Measurements from ENCODE around the gene GNB2.

Gene GNB2

GRCh38 chr7:100691676-100692577 is 18.4 kb downstream of the GNB2 start:
- H3K4me2 ChIP-seq (ENCODE audit: low read length) = peak overlapping the region; percentile 79
- H3K4me1 ChIP-seq (ENCODE audit: control insufficient read depth, low read length) = peaks cover 47% of the 10 kb centered on the region

GRCh38 chr7:100692578-100692961 is 19.0 kb downstream of the GNB2 start:
- Histone ChIP-seq H3K9me2 (replicated peaks; ENCODE audit: control insufficient read depth, low read length) (no peaks in the 10 kb centered on the region), H3K27me3 (ENCODE audit: control insufficient read depth, low read length) (peaks cover 25% of the 10 kb centered on the region), H3K36me3 (ENCODE audit: control insufficient read depth, low read length) (peaks cover 52% of the 10 kb centered on the region), H3K4me2 (ENCODE audit: low read length) (peak overlapping the region; percentile 79), H4K20me1 (ENCODE audit: control insufficient read depth, insufficient read depth, low read depth, low read length) (peaks cover 33% of the 10 kb centered on the region), H3K9me3 (ENCODE audit: control insufficient read depth, insufficient read depth, low read length) (no peaks in the 10 kb centered on the region), H3K4me3 (ENCODE audit: low read length) (peak overlapping the region; percentile 87), H3F3A (ENCODE audit: control insufficient read depth, insufficient read depth) (peaks cover 19% of the 10 kb centered on the region), H3K79me2 (ENCODE audit: control insufficient read depth, low read length) (peaks cover 62% of the 10 kb centered on the region), H3K27ac (ENCODE audit: low read depth, low read length) (peak overlapping the region; percentile 32; the same call in 1 of the 2 replicates), H3K4me1 (ENCODE audit: control insufficient read depth, low read length) (peaks cover 47% of the 10 kb centered on the region)
- TF ChIP-seq EZH2phosphoT487 (IDR thresholded peaks at IDR 0.05; ENCODE audit: borderline replicate concordance, low read length) = no peak
- TF ChIP-seq, protein P1, sequence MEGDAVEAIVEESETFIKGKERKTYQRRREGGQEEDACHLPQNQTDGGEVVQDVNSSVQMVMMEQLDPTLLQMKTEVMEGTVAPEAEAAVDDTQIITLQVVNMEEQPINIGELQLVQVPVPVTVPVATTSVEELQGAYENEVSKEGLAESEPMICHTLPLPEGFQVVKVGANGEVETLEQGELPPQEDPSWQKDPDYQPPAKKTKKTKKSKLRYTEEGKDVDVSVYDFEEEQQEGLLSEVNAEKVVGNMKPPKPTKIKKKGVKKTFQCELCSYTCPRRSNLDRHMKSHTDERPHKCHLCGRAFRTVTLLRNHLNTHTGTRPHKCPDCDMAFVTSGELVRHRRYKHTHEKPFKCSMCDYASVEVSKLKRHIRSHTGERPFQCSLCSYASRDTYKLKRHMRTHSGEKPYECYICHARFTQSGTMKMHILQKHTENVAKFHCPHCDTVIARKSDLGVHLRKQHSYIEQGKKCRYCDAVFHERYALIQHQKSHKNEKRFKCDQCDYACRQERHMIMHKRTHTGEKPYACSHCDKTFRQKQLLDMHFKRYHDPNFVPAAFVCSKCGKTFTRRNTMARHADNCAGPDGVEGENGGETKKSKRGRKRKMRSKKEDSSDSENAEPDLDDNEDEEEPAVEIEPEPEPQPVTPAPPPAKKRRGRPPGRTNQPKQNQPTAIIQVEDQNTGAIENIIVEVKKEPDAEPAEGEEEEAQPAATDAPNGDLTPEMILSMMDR (IDR thresholded peaks at IDR 0.05; ENCODE audit: low read depth, low read length, poor library complexity, severe bottlenecking) = no peak

More at GRCh38 chr7:100691676-100692577, 18.4 kb downstream of the GNB2 start:
- Histone ChIP-seq H3K27me3 (ENCODE audit: control insufficient read depth, low read length) (peaks cover 18% of the 10 kb centered on the region), H4K20me1 (ENCODE audit: control insufficient read depth, insufficient read depth, low read depth, low read length) (peaks cover 33% of the 10 kb centered on the region), H3K9me2 (replicated peaks; ENCODE audit: control insufficient read depth, low read length) (no peaks in the 10 kb centered on the region), H3K27ac (ENCODE audit: low read depth, low read length) (peak overlapping the region; percentile 32), H3K36me3 (ENCODE audit: control insufficient read depth, low read length) (peaks cover 58% of the 10 kb centered on the region), H3F3A (ENCODE audit: control insufficient read depth, insufficient read depth) (peaks cover 19% of the 10 kb centered on the region), H3K79me2 (ENCODE audit: control insufficient read depth, low read length) (peaks cover 62% of the 10 kb centered on the region), H3K4me3 (ENCODE audit: low read length) (peak overlapping the region; percentile 87), H3K9me3 (ENCODE audit: control insufficient read depth, insufficient read depth, low read length) (no peaks in the 10 kb centered on the region)
- TF ChIP-seq, protein P1 (IDR thresholded peaks at IDR 0.05; ENCODE audit: low read depth, low read length, poor library complexity, severe bottlenecking) = peak; percentile 99
- no peak for TF ChIP-seq EZH2phosphoT487 (IDR thresholded peaks at IDR 0.05; ENCODE audit: borderline replicate concordance, low read length)

DNA sequence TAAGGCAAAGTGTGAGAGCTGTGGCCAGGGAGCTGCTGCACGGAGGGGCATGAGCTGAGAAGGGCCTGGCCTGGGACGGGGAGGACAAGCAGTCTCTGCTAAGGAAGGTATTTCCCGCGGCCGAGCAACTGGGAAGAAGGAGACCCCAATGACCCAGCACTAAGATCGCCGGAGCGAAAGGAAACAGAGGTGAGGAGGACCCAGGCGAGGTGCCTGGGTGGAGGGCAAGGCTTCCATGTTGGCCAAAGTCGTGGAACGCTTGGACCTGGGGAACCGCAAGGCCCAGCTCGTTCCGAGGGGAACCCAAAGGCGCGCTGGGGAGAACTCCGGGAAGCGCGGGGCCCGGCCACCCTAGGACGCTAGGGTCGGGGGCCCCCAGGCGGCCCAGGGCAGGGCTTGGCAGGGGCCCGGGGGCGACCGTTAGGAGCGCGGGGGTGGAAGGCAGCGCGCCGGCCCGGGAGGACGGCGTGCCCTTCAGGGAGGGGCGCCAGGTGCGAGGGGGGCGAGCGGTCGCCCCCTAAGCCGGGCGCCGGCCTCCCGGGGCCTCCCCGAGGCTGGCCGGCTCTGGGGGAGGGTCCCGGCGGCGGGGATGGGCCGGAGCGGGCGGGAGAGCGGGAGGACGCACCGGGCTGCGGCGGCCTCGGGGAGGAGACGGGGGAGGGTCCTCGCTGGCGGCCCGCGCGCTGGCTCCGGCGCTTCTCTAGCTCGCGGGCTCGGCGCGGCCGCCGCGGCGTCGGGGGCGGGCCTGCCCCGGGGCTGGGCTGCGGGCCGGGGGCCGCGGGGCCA is 20.0 kb downstream of the GNB2 start:
- H3K9me3 ChIP-seq (ENCODE audit: control insufficient read depth, insufficient read depth, low read length) = no peaks in the 10 kb centered on the region
- H3K4me2 ChIP-seq (ENCODE audit: low read length) = peak overlapping the region; percentile 79
- TF ChIP-seq, protein P1 (IDR thresholded peaks at IDR 0.05; ENCODE audit: low read depth, low read length, poor library complexity, severe bottlenecking) = no peak
- TF ChIP-seq EZH2phosphoT487 (IDR thresholded peaks at IDR 0.05; ENCODE audit: borderline replicate concordance, low read length) = no peak
- peaks cover 53% of the 10 kb centered on the region for H3K79me2 ChIP-seq (ENCODE audit: control insufficient read depth, low read length)
- peak overlapping the region; percentile 32 for H3K27ac ChIP-seq (ENCODE audit: low read depth, low read length)
- peaks cover 42% of the 10 kb centered on the region for H3K36me3 ChIP-seq (ENCODE audit: control insufficient read depth, low read length)
- H4K20me1 ChIP-seq (ENCODE audit: control insufficient read depth, insufficient read depth, low read depth, low read length) = peaks cover 26% of the 10 kb centered on the region
- peaks cover 28% of the 10 kb centered on the region for H3K27me3 ChIP-seq (ENCODE audit: control insufficient read depth, low read length)
- H3F3A ChIP-seq (ENCODE audit: control insufficient read depth, insufficient read depth) = peaks cover 19% of the 10 kb centered on the region
- no peaks in the 10 kb centered on the region for H3K9me2 ChIP-seq (replicated peaks; ENCODE audit: control insufficient read depth, low read length)
- peaks cover 47% of the 10 kb centered on the region for H3K4me1 ChIP-seq (ENCODE audit: control insufficient read depth, low read length)
- peak overlapping the region; percentile 87 for H3K4me3 ChIP-seq (ENCODE audit: low read length)
